PFSK-1 (cell line): ENCODE results near the gene PON2.

Experiments used
- FOXP2 ChIP-seq: optimal IDR thresholded peaks from 2 replicates; pipeline ENCODE3; 2011; ENCODE audit warnings: borderline replicate concordance, control low read depth, inconsistent platforms; ENCODE audit not compliant: insufficient read depth; ENCODE audit errors: extremely low read length, extremely low read depth
- POLR2AphosphoS5 ChIP-seq: IDR thresholded peaks from 2 replicates; pipeline ENCODE4 v1.6.1; 2012; ENCODE audit warnings: low read depth, mild to moderate bottlenecking, control low read depth, low read length, moderate library complexity
- REST ChIP-seq, 2 experiments: IDR thresholded peaks; 2 replicates each; pipeline versions ENCODE4 v1.6.1 to v1.8.0; 2011 to 2012; ENCODE audit warnings: low read depth in 2 of 2, low read length in 2 of 2, control low read depth in 1 of 2, inconsistent platforms in 1 of 2, mild to moderate bottlenecking in 1 of 2, moderate library complexity in 1 of 2; ENCODE audit not compliant: insufficient read depth in 1 of 2
- SIN3A ChIP-seq: IDR thresholded peaks from 2 replicates; pipeline ENCODE4 v1.6.1; 2012; ENCODE audit warnings: mild to moderate bottlenecking, low read length, moderate library complexity, borderline replicate concordance; ENCODE audit not compliant: insufficient read depth
- TAF1 ChIP-seq: IDR thresholded peaks from 2 replicates; pipeline ENCODE4 v1.6.1; 2012; ENCODE audit warnings: low read length, control low read depth, borderline replicate concordance; ENCODE audit not compliant: insufficient read depth

The PON2 gene

GRCh38 chr7:95471071-95471470, 36.2 kb upstream of the PON2 start:
- no peak for TF ChIP-seq POLR2AphosphoS5
- TF ChIP-seq TAF1: no peak
- no peak for TF ChIP-seq FOXP2
- TF ChIP-seq REST (IDR thresholded peaks at IDR 0.05; ENCODE audit: insufficient read depth in 1 of 2, low read depth in 2 of 2, low read length in 2 of 2): no peak
- TF ChIP-seq SIN3A: no peak

GRCh38 chr7:95470452-95470851, 35.6 kb upstream of the PON2 start:
- TF ChIP-seq POLR2AphosphoS5 (no peak), TAF1 (no peak), FOXP2 (no peak), REST (IDR thresholded peaks at IDR 0.05; ENCODE audit: insufficient read depth in 1 of 2, low read depth in 2 of 2, low read length in 2 of 2) (no peak), SIN3A (no peak)

- TF ChIP-seq POLR2AphosphoS5 (no peak), REST (IDR thresholded peaks at IDR 0.05; ENCODE audit: insufficient read depth in 1 of 2, low read depth in 2 of 2, low read length in 2 of 2) (no peak), FOXP2 (no peak), SIN3A (no peak), TAF1 (no peak)
Measured at GRCh38 chr7:95469848-95470247, 35.0 kb upstream of the PON2 start.

GRCh38 chr7:95469187-95469586, 34.4 kb upstream of the PON2 start:
- TF ChIP-seq FOXP2 (no peak), REST (IDR thresholded peaks at IDR 0.05; ENCODE audit: insufficient read depth in 1 of 2, low read depth in 2 of 2, low read length in 2 of 2) (no peak), TAF1 (no peak), SIN3A (no peak), POLR2AphosphoS5 (no peak)

GRCh38 chr7:95467912-95468607, 33.2 kb upstream of the PON2 start:
- no peak for TF ChIP-seq POLR2AphosphoS5
- TF ChIP-seq SIN3A: no peak
- TF ChIP-seq REST (IDR thresholded peaks at IDR 0.05; ENCODE audit: insufficient read depth in 1 of 2, low read depth in 2 of 2, low read length in 2 of 2): no peak
- TF ChIP-seq FOXP2: no peak
- no peak for TF ChIP-seq TAF1
